Stimulated activated CD4-positive, alpha-beta T cell treated with anti-CD3 and anti-CD28 coated beads, Interleukin-2, amount 100 ng/mL, for 24 hours (primary cell): ENCODE measurements around the gene TMEM59L.

ENCODE experiments used
- DNase-seq, 2 donors: peaks; one replicate each; pipeline ENCODE4 v3.0.0-alpha.2; 2020

Gene TMEM59L

GRCh38 chr19:18609717-18610051, 3.0 kb upstream of the TMEM59L start:
- DNase-seq, result no peak

GRCh38 chr19:18610245-18610555, 2.5 kb upstream of the TMEM59L start:
- no peak for DNase-seq

DNA sequence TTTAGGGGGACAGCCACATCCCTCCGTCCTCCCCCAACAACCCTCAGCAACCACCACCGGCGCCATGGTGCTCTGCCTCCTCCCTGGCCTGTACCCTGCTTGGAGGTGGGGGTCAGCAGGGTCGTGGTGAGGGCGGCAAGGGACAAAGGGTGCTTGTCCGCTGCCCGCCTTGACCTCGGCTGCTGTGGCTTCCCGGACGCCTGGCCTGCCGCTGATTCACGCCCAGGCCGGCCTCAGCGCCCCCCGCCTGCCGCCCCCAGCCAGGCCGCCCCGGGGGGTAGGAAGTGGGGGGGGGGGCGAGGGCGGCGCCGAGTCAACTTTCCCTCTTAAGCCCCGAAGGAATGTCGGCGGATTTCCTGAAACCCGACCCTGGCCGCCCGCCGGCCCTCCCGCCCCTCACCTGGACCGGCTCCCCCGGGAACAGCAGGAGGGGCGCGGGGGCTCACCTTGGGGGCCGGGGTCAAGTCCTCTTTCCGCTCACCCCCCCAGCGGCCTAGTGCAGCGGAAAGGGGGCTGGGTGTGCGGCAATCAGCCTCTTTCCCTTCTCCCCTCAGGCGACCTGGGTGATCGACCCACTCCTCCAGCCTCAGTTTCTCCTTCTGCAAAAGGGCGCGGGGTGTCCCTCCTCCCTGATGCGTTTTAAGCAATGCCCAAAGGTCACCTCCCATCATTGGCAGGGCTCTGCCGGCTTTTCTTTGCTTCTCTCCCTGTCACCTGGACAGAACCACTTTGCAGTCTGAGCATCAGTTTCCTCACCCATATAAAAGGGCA, 1.9 kb upstream of the TMEM59L start:
- no peak for DNase-seq

DNA sequence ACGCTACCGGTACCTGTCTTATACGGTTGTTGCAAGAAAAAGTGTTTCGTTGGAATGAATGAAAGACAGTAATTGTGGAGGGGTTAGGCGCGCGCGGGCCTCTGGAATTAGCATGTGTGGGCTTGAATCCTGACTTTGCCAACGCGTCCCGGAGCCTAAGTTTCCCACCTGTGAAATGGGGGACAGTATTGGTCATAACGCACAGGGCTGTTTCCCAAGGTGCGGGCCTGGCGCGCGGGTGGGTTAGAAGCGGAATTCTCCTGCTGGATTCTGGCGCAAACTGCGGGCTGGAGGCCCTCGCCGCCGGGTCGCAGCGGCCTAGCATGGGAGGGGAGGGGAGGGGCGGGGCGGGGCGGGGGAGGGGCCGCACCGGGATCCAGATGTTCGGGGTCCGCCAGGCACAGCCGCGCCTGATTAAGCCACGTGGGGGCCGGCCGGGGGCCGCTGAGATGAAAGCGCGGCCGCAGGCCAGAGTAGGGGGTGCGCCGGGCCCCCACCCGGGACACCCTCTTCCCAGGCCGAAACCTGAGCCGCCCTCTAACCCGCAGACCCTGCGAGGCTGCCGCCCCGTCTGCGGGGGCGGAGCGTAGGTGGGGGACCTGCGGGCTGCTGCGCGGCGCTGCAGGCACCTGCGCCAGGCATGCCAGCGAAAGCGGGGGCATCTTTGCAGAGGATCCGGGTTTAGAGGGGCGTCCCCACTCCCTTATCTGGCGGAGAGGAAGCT, 1.2 kb upstream of the TMEM59L start:
- DNase-seq, result no peak

DNA sequence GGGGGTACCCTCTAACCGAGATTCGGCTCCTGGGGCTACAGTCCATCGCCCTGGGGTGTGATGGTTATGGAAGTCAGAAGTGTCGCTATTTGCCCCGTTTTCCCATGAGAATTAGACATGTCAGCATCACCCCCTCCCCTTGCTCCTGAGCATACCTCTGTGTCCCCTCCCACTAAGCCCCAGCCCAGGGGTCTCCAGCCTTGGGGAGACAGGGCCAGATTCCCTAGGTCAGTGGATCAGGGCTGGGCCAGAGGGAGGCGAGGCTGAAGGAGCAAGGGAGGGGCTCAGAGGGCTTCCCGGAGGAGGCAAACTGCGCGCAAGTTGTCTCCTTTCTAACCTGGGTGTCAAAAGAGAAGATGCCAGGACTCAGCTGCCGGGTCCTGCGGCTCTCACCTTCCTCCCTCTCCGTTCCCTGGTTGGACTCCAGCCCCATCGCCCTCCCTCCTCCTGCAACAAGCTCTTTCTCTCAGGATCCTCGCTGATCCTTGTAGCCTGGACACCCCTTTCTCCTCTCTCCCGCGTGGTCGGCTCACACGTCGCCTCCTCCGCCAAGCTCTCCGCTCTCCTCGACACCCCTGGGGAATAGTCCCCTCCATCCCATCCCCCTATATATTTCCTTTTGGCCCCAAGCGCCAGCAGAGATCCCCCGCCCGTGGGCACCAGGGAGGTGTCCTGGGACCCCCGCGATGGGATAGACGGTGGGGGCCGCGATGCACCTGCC, 459 bp upstream of the TMEM59L start:
- DNase-seq, result no peak

- no peak for DNase-seq
These were observed 1.0 kb downstream of the TMEM59L start for GRCh38 chr19:18613589-18614234.

DNA sequence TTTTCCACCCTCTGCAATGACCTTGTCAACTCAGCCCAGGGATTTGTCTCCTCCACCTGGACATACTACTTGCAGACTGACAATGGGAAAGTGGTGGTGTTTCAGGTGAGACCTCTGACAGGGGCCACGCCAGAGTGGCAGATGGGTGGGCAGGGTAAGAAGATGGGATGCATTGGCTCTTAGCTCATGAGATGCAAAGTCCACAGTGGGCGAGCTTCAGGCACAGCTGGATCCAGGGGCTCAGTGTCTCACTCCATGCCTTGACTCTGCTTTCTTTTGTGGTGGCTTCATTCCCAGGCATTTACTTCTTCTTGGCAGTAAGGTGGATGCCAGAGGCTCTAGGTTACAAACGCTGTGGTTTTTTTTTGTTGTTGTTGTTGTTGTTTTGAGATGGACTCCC, 3.4 kb downstream of the TMEM59L start:
- DNase-seq, result no peak

GRCh38 chr19:18617562-18617961, 4.9 kb downstream of the TMEM59L start:
- no peak for DNase-seq

GRCh38 chr19:18618236-18618635, 5.6 kb downstream of the TMEM59L start:
- no peak for DNase-seq

DNA sequence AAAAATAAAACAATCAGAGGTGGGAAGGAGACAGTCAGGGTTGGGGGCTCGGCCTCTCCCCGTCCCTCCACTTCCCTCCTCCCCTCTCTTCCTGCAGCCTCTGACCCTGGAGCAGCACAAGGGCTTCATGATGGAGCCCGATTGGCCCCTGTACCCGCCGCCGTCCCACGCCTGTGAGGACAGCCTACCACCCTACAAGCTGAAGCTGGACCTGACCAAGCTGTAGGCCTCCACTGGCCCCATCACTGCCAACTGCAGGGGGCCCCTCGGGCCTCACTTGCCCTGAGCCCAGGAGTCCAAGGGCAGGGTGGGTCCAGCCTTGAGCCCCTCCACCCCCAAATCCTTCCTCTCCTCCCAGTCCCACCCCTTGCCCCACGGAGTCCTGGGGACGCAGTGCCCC, 7.6 kb downstream of the TMEM59L start:
- DNase-seq, result no peak

DNA sequence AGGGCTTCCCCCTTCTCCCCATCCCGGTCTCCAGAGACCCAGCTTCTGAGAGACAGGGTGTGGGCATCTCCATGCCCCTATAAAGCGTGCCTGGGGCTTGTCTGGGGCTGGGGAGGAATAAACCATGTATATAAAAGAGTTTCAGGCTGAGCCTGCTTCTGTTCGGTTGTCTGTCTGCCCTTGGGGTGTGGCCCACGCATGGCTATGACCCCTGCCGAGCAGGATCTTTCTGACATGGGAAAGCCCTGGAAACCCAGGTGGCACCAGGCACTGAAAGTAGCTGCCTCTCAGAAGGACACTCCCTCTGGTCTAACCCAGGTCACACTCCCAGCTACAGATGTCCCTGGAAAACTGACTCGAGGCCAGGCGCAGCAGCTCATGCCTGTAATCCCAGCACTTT, 8.2 kb downstream of the TMEM59L start:
- DNase-seq, result no peak

- no peak for DNase-seq
These were observed 14.2 kb downstream of the TMEM59L start for GRCh38 chr19:18626906-18627305.

GRCh38 chr19:18629166-18630088, 16.8 kb downstream of the TMEM59L start:
- DNase-seq, result no peak

- DNase-seq, result no peak
These were observed 20.7 kb downstream of the TMEM59L start for GRCh38 chr19:18633321-18633720.

DNA sequence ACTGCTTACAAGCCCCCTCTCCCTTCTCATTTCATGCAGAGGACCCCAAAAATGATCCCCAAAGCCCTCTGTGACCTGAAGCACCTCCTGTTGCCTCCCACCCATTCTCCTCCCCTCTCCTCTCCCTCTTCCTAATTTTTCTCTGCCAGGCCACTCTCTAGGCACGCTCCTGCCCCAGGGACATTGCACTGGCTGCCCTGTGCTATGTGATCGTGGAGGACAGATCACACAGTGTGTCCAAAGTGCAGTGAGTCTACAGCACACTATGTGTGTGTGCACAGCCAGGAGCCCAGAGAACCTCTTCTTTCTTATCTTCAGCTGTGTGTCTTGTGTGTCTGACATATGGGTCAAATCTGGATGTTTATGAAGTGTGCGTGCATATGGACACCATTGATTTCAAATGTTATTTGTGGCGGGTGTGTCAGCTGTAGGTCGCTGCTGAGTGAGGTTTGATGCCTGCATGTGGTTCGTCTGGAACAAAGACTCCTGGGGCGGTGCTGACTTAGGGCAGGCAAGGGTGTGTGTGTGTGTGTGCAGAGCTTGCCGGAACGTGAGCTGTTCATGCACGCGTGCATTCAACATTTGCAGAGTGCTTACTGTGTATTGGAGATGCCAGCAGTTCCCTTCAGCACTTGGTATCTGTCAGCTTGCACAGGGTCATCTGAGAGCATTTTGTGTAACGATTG, 22.1 kb downstream of the TMEM59L start:
- no peak for DNase-seq

DNA sequence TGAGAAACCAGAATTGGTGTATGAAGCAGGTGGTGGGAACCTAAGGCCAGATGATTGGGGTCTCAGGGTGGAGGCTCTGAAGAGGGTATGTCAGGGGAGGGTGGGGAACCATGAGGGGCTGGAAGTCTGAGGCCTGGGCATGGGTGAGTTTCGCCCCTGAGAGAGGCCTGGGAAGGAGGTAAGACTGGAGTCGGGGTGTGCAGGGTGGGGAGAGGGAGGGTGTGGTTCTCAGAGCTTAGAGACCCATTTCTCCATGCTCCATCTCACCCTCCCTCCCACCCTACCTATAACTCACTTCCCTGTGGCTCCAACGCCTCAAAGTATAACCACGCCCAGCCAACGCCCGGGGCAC, 23.1 kb downstream of the TMEM59L start:
- no peak for DNase-seq

GRCh38 chr19:18636183-18636968, 23.7 kb downstream of the TMEM59L start:
- DNase-seq, result peak; percentile 99 to 100

DNA sequence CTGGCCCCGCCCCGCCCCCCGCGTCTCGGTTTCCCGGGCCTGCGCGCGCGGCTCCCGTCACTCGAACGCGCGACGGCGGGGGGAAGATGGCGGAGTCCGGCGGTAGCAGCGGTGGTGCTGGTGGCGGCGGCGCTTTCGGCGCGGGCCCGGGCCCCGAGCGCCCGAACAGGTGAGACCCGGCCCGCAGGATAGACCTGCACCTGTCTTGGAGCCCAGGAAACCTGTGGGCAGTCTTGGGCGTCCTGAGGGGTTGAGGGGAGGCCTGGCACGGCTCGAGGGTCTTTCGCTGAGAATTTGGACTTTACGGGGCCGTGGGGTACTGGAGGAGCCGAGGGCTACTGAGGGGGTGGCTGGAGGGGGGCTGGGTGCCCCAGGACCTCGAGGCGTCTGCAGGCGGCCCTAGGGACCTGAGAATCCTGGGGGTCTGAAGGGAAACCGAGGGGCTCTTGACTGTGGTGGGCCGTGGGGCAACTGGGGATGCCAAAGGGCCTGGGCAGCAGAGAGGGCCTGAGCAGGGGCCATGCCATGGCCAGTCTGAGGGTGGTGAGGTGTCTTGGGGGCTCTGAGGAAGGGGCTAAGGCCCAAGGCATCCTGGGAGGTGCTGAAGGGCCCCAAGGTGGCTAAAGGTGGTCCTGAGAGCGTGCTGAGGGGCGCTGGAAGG, 24.4 kb downstream of the TMEM59L start, which contains the start of gene KLHL26:
Gene KLHL26 (plus strand): TSS at position 60 of the 661 bp plus-strand sequence. CDS start 27 bp downstream, at position 87.
- no peak for DNase-seq

DNA sequence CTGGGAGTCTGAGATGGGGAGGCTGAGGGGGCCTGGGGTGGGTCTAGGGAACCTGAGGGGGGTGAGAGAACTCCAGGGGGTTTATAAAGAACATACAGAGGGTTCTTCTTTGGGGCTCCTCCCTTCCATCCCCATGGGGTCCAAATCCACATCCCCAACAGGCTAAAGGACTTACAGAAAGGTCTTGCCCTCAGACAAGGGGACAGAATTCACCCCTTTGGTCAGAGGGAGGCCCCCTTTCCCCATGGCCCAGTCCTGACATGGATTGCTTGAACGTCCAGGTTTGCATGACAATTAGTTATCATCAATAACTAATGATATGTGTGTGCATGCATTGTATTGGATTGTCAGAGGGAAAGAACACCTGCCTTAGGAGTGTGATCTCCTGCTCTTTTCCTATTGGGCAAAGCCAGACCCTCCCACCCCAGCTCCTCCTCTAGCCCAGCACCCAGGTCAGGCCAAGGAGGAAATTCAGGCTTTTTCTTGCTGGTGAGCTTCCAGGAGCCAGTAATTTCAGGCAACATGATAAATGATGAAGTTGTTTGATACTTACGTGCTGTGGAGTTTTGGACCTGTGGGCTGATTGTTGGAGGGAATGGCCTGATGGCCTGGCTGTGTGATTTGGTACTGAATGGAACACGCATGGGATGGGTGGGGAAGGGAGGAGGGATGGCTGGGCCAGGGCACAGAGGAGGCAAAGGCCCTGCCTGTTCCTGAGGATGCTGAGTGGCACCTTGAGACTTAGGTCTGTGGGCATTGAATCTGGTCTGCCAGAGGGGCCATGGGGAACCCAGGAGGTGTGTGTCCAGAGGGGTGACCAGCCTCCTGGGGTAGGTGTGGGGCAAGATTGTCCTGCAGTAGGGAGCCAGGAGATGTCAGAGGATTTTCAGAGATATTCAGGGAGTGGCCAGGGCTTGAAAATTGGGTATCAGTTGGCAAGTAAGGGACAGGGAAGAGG, 25.3 kb downstream of the TMEM59L start:
- DNase-seq, result peak in 1 of 2 donors; percentile 19
